ENCODE results near the gene FCGBP.
"Not testable (repeated sequence)": the region's sequence is repeated elsewhere in the genome, so short reads cannot be mapped to it uniquely, and the experiment has no call there.

FCGBP gene

GRCh38 chr19:39889872-39890754 lies 44.3 kb downstream of the FCGBP start:
- DNase-seq: not testable (repeated sequence)

- DNase-seq: not testable (repeated sequence)
Observed at GRCh38 chr19:39887456-39887951, 46.9 kb downstream of the FCGBP start.

- not testable (repeated sequence) for DNase-seq
Observed at GRCh38 chr19:39885821-39886554, 48.4 kb downstream of the FCGBP start.

GRCh38 chr19:39884721-39885120 lies 49.7 kb downstream of the FCGBP start:
- not testable (repeated sequence) for DNase-seq

Data from activated CD4-positive, alpha-beta T cell treated with anti-CD3 and anti-CD28 coated beads for 1 hour (primary cell).